ENCODE measurements around the gene TSPAN31. TPM values are rescaled to one million over a fixed set of nuclear protein-coding genes. Genes with fewer than 3 reads are reported as not detected.

Gene TSPAN31
- polyA plus RNA-seq, 3 donors from 2014 or later: 62.1 to 103 (median 72.6) TPM

DNA sequence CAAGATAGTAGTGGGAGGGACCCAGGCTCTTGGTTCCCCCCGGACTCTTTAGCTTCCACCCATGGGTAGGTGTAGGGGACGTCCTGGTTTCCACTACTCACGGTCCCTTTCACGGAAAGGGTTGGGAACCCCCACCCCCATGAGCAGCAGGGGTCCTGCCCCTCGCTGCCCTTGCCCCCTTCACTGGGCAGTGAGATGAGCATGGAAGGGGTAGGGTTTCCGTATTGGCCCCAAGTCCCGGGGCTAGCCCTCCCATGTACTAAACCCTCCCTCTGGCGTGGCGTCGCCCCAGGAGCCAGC is 19.0 kb upstream of the TSPAN31 start:
- Mint-ChIP-seq H3K4me3 (no peak overlapping the region), H3K4me1 (peaks cover 6 to 10% of the 10 kb centered on the region in 2 donors), H3K9me3 (no peaks in the 10 kb centered on the region), H3K36me3 (peaks cover 9 to 34% (median 15%) of the 10 kb centered on the region in 3 donors), H3K27ac (no peak overlapping the region), H3K27me3 (ENCODE audit: low read depth in 3 of 3) (peaks cover 2 to 6% (median 2%) of the 10 kb centered on the region in 3 donors)
- DNase-seq: no peak

DNA sequence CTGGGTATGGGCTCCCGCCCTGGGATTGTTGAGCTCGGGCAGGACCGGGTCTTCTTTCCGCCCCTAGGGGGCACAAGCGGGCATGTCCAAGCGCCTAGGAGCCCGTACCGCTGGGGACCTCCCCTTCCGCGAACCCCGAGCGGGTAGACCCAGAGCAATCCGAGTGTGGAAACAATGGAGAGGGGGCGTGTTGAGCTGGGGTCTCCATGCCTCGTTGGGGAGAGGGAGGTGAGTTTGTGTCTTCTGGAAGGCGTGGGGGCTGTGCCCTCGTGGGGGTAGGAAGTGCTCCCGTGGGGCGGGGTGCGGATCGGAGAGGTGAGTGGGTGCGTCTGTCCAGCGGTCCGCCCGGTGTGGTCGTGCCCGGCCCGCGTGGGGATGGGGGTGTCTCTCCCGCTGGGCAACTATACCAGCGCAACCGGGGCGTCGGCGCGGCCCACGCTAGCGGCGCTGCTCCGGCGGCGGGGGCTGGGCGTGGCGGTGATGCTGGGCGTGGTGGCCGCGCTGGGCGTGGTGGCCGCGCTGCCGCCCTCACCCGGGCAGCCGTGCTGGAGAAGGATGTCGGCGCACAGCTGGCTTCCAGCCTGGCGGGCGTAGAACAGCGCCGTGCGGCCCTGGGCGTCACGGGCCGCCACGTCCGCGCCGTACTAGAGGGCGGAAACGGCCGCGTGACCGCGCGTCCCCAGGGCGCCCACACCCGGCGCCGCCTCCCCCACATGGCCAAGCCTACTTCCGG is 18.5 kb upstream of the TSPAN31 start:
- H3K27me3 Mint-ChIP-seq (ENCODE audit: low read depth in 3 of 3): peaks cover 0 to 6% (median 2%) of the 10 kb centered on the region in 3 donors
- DNase-seq: peak in 1 of 3 donors; percentile 31
- H3K4me3 Mint-ChIP-seq: peak overlapping the region in 2 of 5 donors; percentile 69 to 78
- peaks cover 6 to 10% of the 10 kb centered on the region in 2 donors for H3K4me1 Mint-ChIP-seq
- peaks cover 12 to 36% (median 18%) of the 10 kb centered on the region in 3 donors for H3K36me3 Mint-ChIP-seq
- H3K9me3 Mint-ChIP-seq: no peaks in the 10 kb centered on the region
- peak overlapping the region in 1 of 6 donors; percentile 61 for H3K27ac Mint-ChIP-seq

DNA sequence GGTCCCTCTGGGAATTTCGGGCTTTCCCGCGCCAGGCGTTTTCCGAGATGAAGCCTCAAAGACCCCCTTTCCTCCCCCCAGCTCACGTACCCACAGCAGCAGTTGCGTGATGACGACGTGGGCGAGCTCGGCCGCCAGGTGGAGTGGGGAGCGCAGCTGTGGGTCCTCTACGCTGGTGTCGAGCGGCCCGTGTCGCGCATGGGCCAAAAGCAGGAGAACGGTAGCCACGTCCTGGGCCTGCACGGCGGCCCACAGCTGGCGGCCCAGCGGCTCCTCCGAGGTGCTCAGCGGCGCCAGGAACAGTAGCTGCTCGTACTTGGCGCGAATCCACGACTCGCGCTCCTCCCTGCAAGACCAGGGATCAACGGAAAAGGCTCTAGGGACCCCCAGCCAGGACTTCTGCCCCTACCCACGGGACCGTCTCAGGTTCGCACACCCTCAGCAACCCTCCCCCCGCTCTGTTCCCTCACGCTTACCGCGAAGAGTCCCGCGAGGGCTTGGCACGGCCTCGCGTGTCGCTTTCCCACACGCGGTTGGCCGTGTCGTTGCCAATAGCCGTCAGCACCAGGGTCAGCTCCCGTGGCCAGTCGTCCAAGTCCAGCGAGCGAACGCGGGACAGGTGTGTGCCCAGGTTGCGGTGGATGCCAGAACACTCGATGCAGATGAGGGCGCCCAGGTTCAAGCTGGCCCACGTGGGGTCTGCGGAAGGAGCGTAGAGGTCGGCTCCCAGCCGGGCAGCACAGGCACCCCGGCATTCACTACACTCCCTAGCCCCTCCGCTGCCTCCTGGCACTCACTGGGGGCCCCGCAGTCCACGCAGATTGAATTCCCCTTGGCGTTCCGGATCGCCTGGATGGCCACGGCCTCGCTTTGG is 17.7 kb upstream of the TSPAN31 start:
- H3K36me3 Mint-ChIP-seq: peaks cover 15 to 40% (median 24%) of the 10 kb centered on the region in 3 donors
- H3K4me1 Mint-ChIP-seq: peaks cover 6 to 8% of the 10 kb centered on the region in 2 donors
- DNase-seq: no peak
- H3K9me3 Mint-ChIP-seq: no peaks in the 10 kb centered on the region
- no peak overlapping the region for H3K4me3 Mint-ChIP-seq
- no peak overlapping the region for H3K27ac Mint-ChIP-seq
- peaks cover 0 to 4% (median 2%) of the 10 kb centered on the region in 3 donors for H3K27me3 Mint-ChIP-seq (ENCODE audit: low read depth in 3 of 3)

DNA sequence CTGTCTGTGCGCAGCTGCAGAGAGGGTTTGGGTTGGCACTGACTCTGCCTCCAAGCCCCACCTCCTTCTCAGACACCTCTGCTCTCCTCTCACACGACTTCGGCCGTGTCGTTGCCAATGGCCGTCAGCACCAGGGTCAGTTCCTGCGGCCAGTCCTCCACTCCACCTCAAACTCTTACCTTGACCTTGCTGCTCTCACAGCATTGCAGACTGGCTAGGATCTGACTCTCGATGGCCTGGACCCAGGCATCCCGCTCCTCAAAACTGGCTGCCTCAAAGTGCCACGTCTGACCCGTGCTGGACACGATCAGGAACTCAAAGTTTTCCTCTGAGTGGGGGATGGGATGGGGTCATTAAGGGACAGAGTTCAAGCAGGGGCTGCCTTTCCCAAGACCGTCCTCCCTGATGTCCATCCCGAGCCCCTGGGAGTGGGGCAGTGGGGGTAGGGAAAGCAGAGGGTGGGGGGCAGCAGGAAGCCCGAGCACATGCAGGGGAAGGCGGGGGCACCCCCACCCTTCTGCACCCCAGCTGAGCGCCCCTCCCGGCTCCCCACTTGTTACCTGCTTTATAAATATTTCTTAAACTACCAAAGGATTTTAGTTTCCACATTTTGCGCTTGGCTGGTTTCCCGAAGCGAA is 17.0 kb upstream of the TSPAN31 start:
- peak overlapping the region in 4 of 6 donors; percentile 37 to 70 (median 63) for H3K27ac Mint-ChIP-seq
- no peak overlapping the region for H3K4me3 Mint-ChIP-seq
- peaks cover 0 to 3% (median 0%) of the 10 kb centered on the region in 3 donors for H3K27me3 Mint-ChIP-seq (ENCODE audit: low read depth in 3 of 3)
- DNase-seq: no peak
- H3K36me3 Mint-ChIP-seq: peaks cover 15 to 48% (median 25%) of the 10 kb centered on the region in 3 donors
- H3K9me3 Mint-ChIP-seq: no peaks in the 10 kb centered on the region
- H3K4me1 Mint-ChIP-seq: peaks cover 6 to 8% of the 10 kb centered on the region in 2 donors

DNA sequence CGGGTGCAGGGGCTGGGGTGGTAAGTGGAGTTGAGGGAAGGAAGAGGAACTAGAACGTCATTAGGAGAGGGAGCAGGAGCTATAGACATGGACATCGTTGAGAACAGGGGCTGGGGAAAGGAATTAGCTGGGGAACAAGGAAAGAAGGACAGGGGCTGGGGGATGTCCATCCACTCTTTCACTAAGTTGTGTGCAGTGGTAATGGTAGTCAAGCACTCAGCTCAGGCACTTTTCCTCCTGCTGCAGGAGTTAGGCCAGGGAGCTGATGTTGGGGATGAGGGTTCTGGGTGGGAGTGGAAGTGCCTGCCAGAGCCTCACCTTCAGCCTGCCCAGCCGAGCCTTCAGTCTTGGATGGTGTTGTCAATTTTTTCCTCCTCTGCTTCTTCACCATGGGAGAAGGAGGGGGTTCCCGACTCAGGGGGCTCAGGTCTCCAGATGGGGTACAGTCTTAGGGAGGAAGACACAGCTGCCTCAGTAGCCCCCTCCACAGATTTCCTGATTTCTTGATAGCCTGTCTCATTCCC is 15.5 kb upstream of the TSPAN31 start:
- H3K27me3 Mint-ChIP-seq (ENCODE audit: low read depth in 3 of 3): peaks cover 0 to 3% (median 0%) of the 10 kb centered on the region in 3 donors
- peak overlapping the region in 2 of 6 donors; percentile 68 to 71 for H3K27ac Mint-ChIP-seq
- H3K9me3 Mint-ChIP-seq: no peaks in the 10 kb centered on the region
- peaks cover 15 to 55% (median 25%) of the 10 kb centered on the region in 3 donors for H3K36me3 Mint-ChIP-seq
- DNase-seq: no peak
- peaks cover 3 to 7% of the 10 kb centered on the region in 2 donors for H3K4me1 Mint-ChIP-seq
- no peak overlapping the region for H3K4me3 Mint-ChIP-seq

DNA sequence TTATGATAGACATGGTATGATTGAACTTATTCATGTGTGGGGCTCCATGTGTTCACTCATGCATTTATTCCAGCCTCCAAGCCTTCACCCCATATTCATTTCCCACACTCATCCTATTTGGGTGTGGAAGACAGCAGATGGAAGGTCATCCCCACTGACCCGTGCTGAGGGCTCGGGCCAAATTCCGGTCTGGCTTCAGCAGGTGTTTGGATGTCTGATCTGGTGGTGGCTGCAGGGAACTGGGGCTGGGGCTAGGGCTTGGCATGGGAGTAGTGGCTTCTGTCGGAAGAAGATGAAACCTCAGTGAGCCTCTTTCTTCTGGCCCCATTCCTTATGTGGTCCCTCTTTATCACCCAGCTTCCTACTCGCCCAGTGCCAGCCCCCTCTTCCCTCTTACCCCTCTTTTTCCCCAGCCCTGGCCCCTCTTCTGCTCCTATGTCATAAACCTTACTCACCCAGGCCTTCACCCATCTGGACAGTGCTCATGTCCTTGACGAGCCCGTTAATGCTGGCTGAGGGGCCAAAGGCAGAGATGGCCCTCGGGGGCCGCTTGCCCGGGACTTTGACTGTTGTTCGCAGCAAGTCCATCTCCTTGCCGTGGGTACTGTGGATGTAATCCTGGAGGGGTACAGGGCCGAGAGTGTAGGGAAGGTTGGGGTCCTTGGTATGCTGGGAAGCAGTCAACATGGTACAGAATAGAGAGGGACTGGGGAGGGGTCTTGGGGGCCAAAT is 14.3 kb upstream of the TSPAN31 start:
- Mint-ChIP-seq H3K9me3 (no peaks in the 10 kb centered on the region), H3K27me3 (ENCODE audit: low read depth in 3 of 3) (peaks cover 0 to 3% (median 0%) of the 10 kb centered on the region in 3 donors), H3K4me1 (peaks cover 6 to 10% of the 10 kb centered on the region in 2 donors), H3K36me3 (peaks cover 19 to 61% (median 32%) of the 10 kb centered on the region in 3 donors), H3K27ac (peak overlapping the region in 1 of 6 donors; percentile 37), H3K4me3 (no peak overlapping the region)
- no peak for DNase-seq

DNA sequence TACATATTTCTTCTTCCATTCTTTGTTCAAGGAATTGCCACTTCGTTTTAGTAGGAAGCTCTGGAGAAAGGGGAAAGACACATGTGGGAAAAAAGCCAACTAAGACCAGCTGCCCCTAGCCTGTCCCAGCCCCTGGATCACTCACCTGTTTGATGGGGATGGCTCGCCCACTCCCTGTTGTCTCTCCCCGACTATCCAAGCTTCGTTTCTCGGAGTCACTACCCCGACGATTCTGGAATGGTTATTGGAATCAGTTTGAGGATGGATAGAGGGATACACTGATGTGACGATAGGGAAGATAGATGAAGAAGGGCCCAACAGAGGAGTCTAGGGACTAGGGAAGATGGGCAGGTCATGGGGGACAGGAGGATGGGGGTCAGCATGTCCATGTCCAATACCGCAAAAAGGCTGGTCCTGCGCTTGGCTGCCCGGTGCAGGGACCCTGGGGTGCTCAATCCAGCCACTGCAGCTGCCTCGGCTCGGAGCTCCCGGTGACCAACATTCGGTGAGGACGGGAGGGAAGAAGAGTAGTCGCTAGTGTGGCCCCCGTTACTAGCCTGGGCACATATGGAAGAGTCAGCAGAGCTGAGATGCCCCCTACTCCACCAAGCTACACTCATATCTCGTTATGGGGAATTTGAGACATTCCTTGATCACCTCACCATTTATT is 13.3 kb upstream of the TSPAN31 start:
- H3K9me3 Mint-ChIP-seq: no peaks in the 10 kb centered on the region
- DNase-seq: no peak
- peak overlapping the region in 2 of 6 donors; percentile 2 to 42 for H3K27ac Mint-ChIP-seq
- peaks cover 0 to 2% (median 0%) of the 10 kb centered on the region in 3 donors for H3K27me3 Mint-ChIP-seq (ENCODE audit: low read depth in 3 of 3)
- peaks cover 19 to 57% (median 32%) of the 10 kb centered on the region in 3 donors for H3K36me3 Mint-ChIP-seq
- peaks cover 8 to 14% of the 10 kb centered on the region in 2 donors for H3K4me1 Mint-ChIP-seq
- no peak overlapping the region for H3K4me3 Mint-ChIP-seq

DNA sequence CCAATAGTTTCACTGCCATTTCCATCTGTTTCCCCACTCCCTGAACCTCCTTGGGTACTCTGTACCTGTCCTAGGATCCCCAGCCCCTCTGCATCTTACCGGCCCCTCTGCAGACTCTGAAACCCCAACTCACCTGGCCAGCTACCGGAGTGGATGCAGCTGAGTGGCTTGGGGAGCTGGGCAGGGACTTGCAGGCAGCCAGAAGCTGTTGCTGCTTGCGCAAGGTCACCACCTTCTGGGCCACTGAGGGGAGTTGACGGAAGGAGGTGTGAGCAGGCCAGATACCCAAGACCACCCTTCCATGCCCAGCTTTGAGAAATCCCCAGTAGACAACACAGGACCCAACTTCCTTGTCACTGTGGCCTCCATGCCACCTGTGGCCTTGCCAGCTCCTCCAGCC is 12.6 kb upstream of the TSPAN31 start:
- DNase-seq: no peak
- Mint-ChIP-seq H3K27me3 (ENCODE audit: low read depth in 3 of 3) (peaks cover 0 to 5% (median 0%) of the 10 kb centered on the region in 3 donors), H3K4me3 (no peak overlapping the region), H3K4me1 (peaks cover 12 to 18% of the 10 kb centered on the region in 2 donors), H3K27ac (peak overlapping the region in 4 of 6 donors; percentile 35 to 66 (median 40)), H3K9me3 (no peaks in the 10 kb centered on the region), H3K36me3 (peaks cover 19 to 57% (median 32%) of the 10 kb centered on the region in 3 donors)

DNA sequence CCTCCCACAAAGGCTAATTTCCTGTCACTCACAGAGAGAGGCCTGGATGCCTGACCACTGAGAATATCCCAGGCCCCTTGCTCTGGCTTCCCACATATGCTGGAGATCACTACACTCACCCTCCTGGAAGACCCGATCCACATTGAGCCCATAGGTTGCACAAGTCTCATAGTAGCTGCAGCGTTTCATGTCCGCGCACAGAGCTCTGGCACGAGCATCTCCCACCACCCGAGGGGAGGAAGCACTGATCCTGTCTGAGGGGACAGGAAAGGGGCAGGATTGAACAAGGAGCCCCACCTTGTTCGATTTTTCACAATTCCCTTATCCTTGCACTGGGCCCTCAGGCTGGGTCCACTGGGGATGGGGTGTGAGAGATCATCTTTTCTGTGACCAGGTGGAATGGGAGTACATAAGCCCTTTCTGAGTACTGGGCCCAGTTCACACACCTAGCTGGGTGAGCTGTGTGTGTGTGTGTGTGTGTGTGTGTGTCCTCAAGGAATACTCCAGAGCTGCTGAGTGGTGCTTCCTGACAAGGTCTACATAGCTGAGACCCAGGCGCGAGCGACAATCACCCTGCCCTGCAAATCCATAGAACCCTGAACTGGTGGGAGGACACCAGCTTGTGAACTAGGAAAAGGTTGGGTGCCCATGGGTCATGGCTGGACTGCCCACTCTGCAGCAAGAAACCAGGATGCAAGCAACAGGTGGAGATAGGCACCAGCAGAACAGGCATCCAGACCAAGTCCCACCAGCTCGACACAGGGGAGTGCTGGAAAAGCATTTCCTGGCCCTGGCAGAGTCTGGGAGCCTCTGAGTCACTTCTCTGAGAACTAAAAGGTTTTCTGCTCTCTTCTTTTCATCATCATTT is 11.9 kb upstream of the TSPAN31 start:
- Mint-ChIP-seq H3K27ac (peak overlapping the region in 3 of 6 donors; percentile 17 to 64 (median 53)), H3K36me3 (peaks cover 15 to 54% (median 32%) of the 10 kb centered on the region in 3 donors), H3K4me3 (no peak overlapping the region), H3K27me3 (ENCODE audit: low read depth in 3 of 3) (peaks cover 0 to 5% (median 0%) of the 10 kb centered on the region in 3 donors), H3K9me3 (no peaks in the 10 kb centered on the region), H3K4me1 (peaks cover 12 to 18% of the 10 kb centered on the region in 2 donors)
- DNase-seq: no peak

DNA sequence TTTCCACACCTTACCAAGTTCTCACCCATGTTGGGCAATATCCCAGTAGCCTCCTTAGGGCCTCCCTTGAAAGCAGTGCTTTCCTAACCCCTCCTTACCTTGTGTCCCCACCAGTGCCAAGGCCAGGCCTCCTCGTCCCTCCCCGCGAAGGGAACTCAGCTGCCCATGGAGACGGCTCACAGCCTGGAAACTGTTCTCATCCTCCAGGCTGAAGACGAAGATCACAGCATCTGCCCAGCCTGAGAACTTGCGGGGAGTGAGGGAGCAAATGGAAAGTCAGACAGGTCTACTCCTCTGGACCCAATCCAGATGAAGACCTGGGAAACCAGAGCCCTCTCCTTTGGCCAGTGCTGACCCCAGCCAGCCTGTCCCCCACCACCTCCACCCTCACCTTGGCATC is 10.9 kb upstream of the TSPAN31 start:
- Mint-ChIP-seq H3K4me3 (no peak overlapping the region), H3K4me1 (peaks cover 13 to 19% of the 10 kb centered on the region in 2 donors), H3K27me3 (ENCODE audit: low read depth in 3 of 3) (peaks cover 0 to 5% (median 0%) of the 10 kb centered on the region in 3 donors), H3K27ac (no peak overlapping the region), H3K36me3 (peaks cover 10 to 47% (median 27%) of the 10 kb centered on the region in 3 donors), H3K9me3 (no peaks in the 10 kb centered on the region)
- DNase-seq: no peak

DNA sequence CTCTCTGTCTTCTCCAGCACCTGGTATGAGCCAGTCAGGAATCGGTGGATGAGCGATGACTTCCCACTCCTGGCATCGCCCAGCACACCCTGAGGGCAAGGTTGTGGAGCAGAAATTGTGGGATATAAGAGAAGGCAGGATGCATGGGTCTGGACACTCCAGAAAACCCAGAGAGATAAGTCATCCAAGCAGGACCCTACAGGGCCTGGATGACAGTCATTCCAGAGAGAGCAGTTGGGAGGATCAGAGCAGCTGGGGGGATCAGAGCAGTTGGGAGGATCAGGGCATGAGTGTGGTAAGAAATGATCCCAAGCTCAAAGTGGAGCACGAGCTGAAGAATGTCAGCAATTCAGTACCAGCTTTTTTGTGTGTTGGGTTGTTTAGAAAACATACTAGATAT is 10.2 kb upstream of the TSPAN31 start:
- Mint-ChIP-seq H3K4me1 (peaks cover 19 to 26% of the 10 kb centered on the region in 2 donors), H3K27me3 (ENCODE audit: low read depth in 3 of 3) (peaks cover 0 to 5% (median 0%) of the 10 kb centered on the region in 3 donors), H3K36me3 (peaks cover 10 to 43% (median 29%) of the 10 kb centered on the region in 3 donors), H3K27ac (peak overlapping the region; percentile 13 to 78 (median 66)), H3K4me3 (no peak overlapping the region), H3K9me3 (no peaks in the 10 kb centered on the region)
- no peak for DNase-seq

Data from immature natural killer cell (primary cell).